HEK293 (cell line): Measurements from ENCODE around the gene SERTAD3.

Source experiments
- FEZF1 ChIP-seq: fragments of 450-650 bp; formaldehyde crosslinking; IDR thresholded peaks from 2 replicates; pipeline ENCODE4 v1.5.1; 2016; ENCODE audit warnings: missing biosample characterization, missing genetic modification characterization
- GLI4 ChIP-seq: fragments of 450-650 bp; formaldehyde crosslinking; IDR thresholded peaks from 2 replicates; pipeline ENCODE4 v1.5.1; 2016; ENCODE audit warnings: missing biosample characterization, missing genetic modification characterization
- KLF1 ChIP-seq: fragments of 450-650 bp; formaldehyde crosslinking; IDR thresholded peaks from 2 replicates; pipeline ENCODE4 v1.5.1; 2016; ENCODE audit warnings: missing biosample characterization, missing genetic modification characterization
- KLF8 ChIP-seq: fragments of 450-650 bp; formaldehyde crosslinking; IDR thresholded peaks from 2 replicates; pipeline ENCODE4 v1.5.1; 2016; ENCODE audit warnings: missing biosample characterization, missing genetic modification characterization
- MEIS1 ChIP-seq: sonication (generic); formaldehyde crosslinking; IDR thresholded peaks from 2 replicates; pipeline ENCODE4 v1.8.1; 2022; ENCODE audit warnings: missing genetic modification reagents, mild to moderate bottlenecking, borderline replicate concordance
- MZF1 ChIP-seq: fragments of 450-650 bp; formaldehyde crosslinking; IDR thresholded peaks from 2 replicates; pipeline ENCODE4 v1.5.1; 2017; ENCODE audit warnings: missing biosample characterization, missing genetic modification characterization, borderline replicate concordance
- SCRT1 ChIP-seq: fragments of 450-650 bp; formaldehyde crosslinking; IDR thresholded peaks from 2 replicates; pipeline ENCODE4 v1.5.1; 2016; ENCODE audit warnings: missing biosample characterization, missing genetic modification characterization, borderline replicate concordance
- SP2 ChIP-seq: fragments of 450-650 bp; formaldehyde crosslinking; IDR thresholded peaks from 2 replicates; pipeline ENCODE4 v1.5.1; 2016; ENCODE audit warnings: missing biosample characterization, missing genetic modification characterization
- YY1 ChIP-seq: fragments of 450-650 bp; formaldehyde crosslinking; IDR thresholded peaks from 2 replicates; pipeline ENCODE4 v1.5.1; 2018; ENCODE audit warnings: missing biosample characterization, missing genetic modification characterization
- ZFP37 ChIP-seq: fragments of 450-650 bp; formaldehyde crosslinking; IDR thresholded peaks from 2 replicates; pipeline ENCODE4 v1.5.1; 2016; ENCODE audit warnings: missing biosample characterization, missing genetic modification characterization
- ZNF132 ChIP-seq: fragments of 450-650 bp; formaldehyde crosslinking; IDR thresholded peaks from 2 replicates; pipeline ENCODE4 v1.5.1; 2017; ENCODE audit warnings: missing biosample characterization, missing genetic modification characterization, borderline replicate concordance
- ZNF133 ChIP-seq: fragments of 450-650 bp; formaldehyde crosslinking; IDR thresholded peaks from 2 replicates; pipeline ENCODE4 v1.5.1; 2016; ENCODE audit warnings: missing biosample characterization, missing genetic modification characterization
- ZNF19 ChIP-seq: fragments of 450-650 bp; formaldehyde crosslinking; IDR thresholded peaks from 2 replicates; pipeline ENCODE4; 2016; ENCODE audit warnings: missing biosample characterization, missing genetic modification characterization, low read depth
- ZNF324 ChIP-seq: fragments of 450-650 bp; formaldehyde crosslinking; IDR thresholded peaks from 2 replicates; pipeline ENCODE4 v1.5.1; 2016; ENCODE audit warnings: missing biosample characterization, missing genetic modification characterization
- ZNF366 ChIP-seq: fragments of 450-650 bp; formaldehyde crosslinking; conservative IDR thresholded peaks from 2 replicates; pipeline ENCODE4 v1.5.1; 2016; ENCODE audit warnings: missing biosample characterization, missing genetic modification characterization
- ZNF37A ChIP-seq: fragments of 450-650 bp; IDR thresholded peaks from 2 replicates; pipeline ENCODE4 v1.5.1; 2018; ENCODE audit warnings: missing biosample characterization, missing genetic modification characterization
- ZNF530 ChIP-seq: fragments of 450-650 bp; formaldehyde crosslinking; IDR thresholded peaks from 2 replicates; pipeline ENCODE4 v1.5.1; 2016; ENCODE audit warnings: low read depth, missing biosample characterization, missing genetic modification characterization
- ZNF571 ChIP-seq: fragments of 450-650 bp; formaldehyde crosslinking; IDR thresholded peaks from 2 replicates; pipeline ENCODE4 v1.5.0; 2017; ENCODE audit warnings: missing biosample characterization, missing genetic modification characterization
- ZNF610 ChIP-seq: fragments of 450-650 bp; formaldehyde crosslinking; IDR thresholded peaks from 2 replicates; pipeline ENCODE4 v1.5.1; 2016; ENCODE audit warnings: missing biosample characterization, missing genetic modification characterization, borderline replicate concordance
- ZNF626 ChIP-seq: fragments of 450-650 bp; sonication (Bioruptor Pico); formaldehyde crosslinking; IDR thresholded peaks from 2 replicates; pipeline ENCODE4 v1.5.1; 2018; ENCODE audit warnings: missing biosample characterization, missing genetic modification characterization, inconsistent platforms
- ZNF664 ChIP-seq: fragments of 450-650 bp; formaldehyde crosslinking; IDR thresholded peaks from 2 replicates; pipeline ENCODE4 v1.5.1; 2016; ENCODE audit warnings: missing biosample characterization, missing genetic modification characterization
- ZNF670 ChIP-seq: fragments of 450-650 bp; formaldehyde crosslinking; IDR thresholded peaks from 2 replicates; pipeline ENCODE4 v1.5.1; 2016; ENCODE audit warnings: missing biosample characterization, missing genetic modification characterization, low read depth
- ZNF76 ChIP-seq: fragments of 450-650 bp; formaldehyde crosslinking; IDR thresholded peaks from 2 replicates; pipeline ENCODE4; 2016; ENCODE audit warnings: low read depth, missing biosample characterization, missing genetic modification characterization, borderline replicate concordance
- ZNF785 ChIP-seq: fragments of 450-650 bp; formaldehyde crosslinking; IDR thresholded peaks from 2 replicates; pipeline ENCODE4 v1.5.1; 2016; ENCODE audit warnings: missing biosample characterization, missing genetic modification characterization
- ZNF792 ChIP-seq: fragments of 450-650 bp; formaldehyde crosslinking; IDR thresholded peaks from 2 replicates; pipeline ENCODE4 v1.5.1; 2016; ENCODE audit warnings: missing biosample characterization, missing genetic modification characterization
- TF ChIP-seq, protein P1 (sequence below): fragments of 450-650 bp; formaldehyde crosslinking; IDR thresholded peaks from 2 replicates; pipeline ENCODE4 v1.5.1; 2016; ENCODE audit warnings: missing biosample characterization, missing genetic modification characterization
- TF ChIP-seq, protein P2 (sequence below): fragments of 450-650 bp; formaldehyde crosslinking; IDR thresholded peaks from 2 replicates; pipeline ENCODE4 v1.5.1; 2016; ENCODE audit warnings: missing biosample characterization, missing genetic modification characterization, borderline replicate concordance
- TF ChIP-seq, protein P3 (sequence below): fragments of 450-650 bp; formaldehyde crosslinking; IDR thresholded peaks from 2 replicates; pipeline ENCODE4 v1.5.1; 2016; ENCODE audit warnings: missing biosample characterization, missing genetic modification characterization
- TF ChIP-seq, protein P4 (sequence below): fragments of 450-650 bp; formaldehyde crosslinking; IDR thresholded peaks from 2 replicates; pipeline ENCODE4 v1.5.1; 2016; ENCODE audit warnings: missing biosample characterization, missing genetic modification characterization
- TF ChIP-seq, protein P5 (sequence below): fragments of 450-650 bp; formaldehyde crosslinking; IDR thresholded peaks from 2 replicates; pipeline ENCODE4 v1.5.1; 2016; ENCODE audit warnings: missing biosample characterization, missing genetic modification characterization, low read depth

SERTAD3 gene

DNA sequence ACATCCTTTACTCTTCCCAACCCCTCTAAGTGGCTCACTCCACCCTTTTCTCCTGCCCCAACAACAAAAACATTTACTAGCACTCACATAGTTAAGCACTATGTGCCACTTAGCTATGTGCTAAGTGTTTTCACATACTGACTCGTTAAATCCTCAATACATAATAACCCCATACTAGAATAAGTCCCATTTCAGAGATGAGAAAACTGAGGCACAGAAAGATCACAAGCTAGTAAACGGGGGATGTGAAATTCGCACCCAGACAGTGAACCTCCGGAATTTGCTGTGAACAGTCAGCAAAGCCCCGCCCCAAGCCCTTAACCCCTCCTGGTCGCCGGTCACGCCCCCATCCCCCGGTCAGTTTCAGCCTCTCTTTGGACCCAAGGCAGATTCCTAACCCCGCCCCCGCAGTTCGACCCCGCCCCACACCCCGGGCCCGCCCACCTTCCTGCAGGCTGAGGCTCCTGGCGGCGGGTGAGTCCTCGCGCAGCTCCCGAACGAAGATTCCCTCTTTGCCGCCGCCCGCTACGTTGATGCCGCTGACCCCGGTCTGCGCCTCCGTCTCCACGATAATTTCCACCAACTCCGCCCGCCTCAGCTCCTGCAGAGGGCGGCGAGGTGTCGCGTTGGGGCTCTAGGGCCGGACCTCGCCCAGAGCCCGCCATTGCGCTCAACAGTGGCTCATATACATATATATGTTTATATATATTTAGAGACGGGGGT lies 40.7 kb downstream of the SERTAD3 start (continued):
- TF ChIP-seq ZNF785 (tag by site-specific recombination) (peak; percentile 41; the same call in 1 of the 2 replicates), MZF1 (tag by site-specific recombination) (peak; percentile 92), ZNF366 (peak; percentile 52), ZNF610 (tag by site-specific recombination) (0 out of 2 replicates have a peak, but pooled peaks have one; percentile 39), ZNF664 (peak; percentile 72), ZNF19 (no peak), YY1 (tag by site-specific recombination) (0 out of 2 replicates have a peak, but pooled peaks have one; percentile 67), ZFP37 (tag by site-specific recombination) (peak; percentile 27; the same call in 1 of the 2 replicates), ZNF792 (tag by site-specific recombination) (no peak), ZNF530 (tag by site-specific recombination) (no peak), KLF1 (peak; percentile 33; the same call in 1 of the 2 replicates), ZNF324 (peak; percentile 91; the same call in 1 of the 2 replicates), GLI4 (tag by site-specific recombination) (no peak), ZNF571 (tag by site-specific recombination) (no peak), SCRT1 (no peak), SP2 (tag by site-specific recombination) (peak; percentile 84), ZNF76 (tag by site-specific recombination) (no peak; the same call in 1 of the 2 replicates), ZNF670 (tag by site-specific recombination) (no peak), ZNF132 (tag by site-specific recombination) (no peak), ZNF37A (no peak; the same call in 1 of the 2 replicates), MEIS1 (no peak), ZNF626 (tag by site-specific recombination) (no peak), ZNF133 (tag by site-specific recombination) (0 out of 2 replicates have a peak, but pooled peaks have one; percentile 34), KLF8 (tag by site-specific recombination) (peak; percentile 72), FEZF1 (no peak)
- TF ChIP-seq, protein P1, sequence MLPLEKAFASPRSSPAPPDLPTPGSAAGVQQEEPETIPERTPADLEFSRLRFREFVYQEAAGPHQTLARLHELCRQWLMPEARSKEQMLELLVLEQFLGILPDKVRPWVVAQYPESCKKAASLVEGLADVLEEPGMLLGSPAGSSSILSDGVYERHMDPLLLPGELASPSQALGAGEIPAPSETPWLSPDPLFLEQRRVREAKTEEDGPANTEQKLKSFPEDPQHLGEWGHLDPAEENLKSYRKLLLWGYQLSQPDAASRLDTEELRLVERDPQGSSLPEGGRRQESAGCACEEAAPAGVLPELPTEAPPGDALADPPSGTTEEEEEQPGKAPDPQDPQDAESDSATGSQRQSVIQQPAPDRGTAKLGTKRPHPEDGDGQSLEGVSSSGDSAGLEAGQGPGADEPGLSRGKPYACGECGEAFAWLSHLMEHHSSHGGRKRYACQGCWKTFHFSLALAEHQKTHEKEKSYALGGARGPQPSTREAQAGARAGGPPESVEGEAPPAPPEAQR (tag by site-specific recombination) = peak; percentile 65; the same call in 1 of the 2 replicates
- TF ChIP-seq, protein P2, sequence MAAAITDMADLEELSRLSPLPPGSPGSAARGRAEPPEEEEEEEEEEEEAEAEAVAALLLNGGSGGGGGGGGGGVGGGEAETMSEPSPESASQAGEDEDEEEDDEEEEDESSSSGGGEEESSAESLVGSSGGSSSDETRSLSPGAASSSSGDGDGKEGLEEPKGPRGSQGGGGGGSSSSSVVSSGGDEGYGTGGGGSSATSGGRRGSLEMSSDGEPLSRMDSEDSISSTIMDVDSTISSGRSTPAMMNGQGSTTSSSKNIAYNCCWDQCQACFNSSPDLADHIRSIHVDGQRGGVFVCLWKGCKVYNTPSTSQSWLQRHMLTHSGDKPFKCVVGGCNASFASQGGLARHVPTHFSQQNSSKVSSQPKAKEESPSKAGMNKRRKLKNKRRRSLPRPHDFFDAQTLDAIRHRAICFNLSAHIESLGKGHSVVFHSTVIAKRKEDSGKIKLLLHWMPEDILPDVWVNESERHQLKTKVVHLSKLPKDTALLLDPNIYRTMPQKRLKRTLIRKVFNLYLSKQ (tag by site-specific recombination) = no peak
- TF ChIP-seq, protein P3, sequence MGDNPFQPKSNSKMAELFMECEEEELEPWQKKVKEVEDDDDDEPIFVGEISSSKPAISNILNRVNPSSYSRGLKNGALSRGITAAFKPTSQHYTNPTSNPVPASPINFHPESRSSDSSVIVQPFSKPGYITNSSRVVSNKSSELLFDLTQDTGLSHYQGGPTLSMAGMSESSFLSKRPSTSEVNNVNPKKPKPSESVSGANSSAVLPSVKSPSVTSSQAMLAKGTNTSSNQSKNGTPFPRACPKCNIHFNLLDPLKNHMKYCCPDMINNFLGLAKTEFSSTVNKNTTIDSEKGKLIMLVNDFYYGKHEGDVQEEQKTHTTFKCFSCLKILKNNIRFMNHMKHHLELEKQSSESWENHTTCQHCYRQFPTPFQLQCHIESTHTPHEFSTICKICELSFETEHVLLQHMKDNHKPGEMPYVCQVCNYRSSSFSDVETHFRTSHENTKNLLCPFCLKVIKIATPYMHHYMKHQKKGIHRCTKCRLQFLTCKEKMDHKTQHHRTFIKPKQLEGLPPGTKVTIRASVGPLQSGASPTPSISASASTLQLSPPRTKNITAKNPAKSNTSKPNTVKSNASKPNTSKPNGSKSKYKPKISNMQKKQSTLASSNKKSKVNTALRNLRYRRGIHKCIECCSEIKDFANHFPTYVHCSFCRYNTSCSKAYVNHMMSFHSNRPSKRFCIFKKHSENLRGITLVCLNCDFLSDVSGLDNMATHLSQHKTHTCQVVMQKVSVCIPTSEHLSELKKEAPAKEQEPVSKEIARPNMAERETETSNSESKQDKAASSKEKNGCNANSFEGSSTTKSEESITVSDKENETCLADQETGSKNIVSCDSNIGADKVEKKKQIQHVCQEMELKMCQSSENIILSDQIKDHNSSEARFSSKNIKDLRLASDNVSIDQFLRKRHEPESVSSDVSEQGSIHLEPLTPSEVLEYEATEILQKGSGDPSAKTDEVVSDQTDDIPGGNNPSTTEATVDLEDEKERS = peak; percentile 99
- TF ChIP-seq, protein P4, sequence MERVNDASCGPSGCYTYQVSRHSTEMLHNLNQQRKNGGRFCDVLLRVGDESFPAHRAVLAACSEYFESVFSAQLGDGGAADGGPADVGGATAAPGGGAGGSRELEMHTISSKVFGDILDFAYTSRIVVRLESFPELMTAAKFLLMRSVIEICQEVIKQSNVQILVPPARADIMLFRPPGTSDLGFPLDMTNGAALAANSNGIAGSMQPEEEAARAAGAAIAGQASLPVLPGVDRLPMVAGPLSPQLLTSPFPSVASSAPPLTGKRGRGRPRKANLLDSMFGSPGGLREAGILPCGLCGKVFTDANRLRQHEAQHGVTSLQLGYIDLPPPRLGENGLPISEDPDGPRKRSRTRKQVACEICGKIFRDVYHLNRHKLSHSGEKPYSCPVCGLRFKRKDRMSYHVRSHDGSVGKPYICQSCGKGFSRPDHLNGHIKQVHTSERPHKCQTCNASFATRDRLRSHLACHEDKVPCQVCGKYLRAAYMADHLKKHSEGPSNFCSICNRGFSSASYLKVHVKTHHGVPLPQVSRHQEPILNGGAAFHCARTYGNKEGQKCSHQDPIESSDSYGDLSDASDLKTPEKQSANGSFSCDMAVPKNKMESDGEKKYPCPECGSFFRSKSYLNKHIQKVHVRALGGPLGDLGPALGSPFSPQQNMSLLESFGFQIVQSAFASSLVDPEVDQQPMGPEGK (tag by site-specific recombination) = peak; percentile 57
- TF ChIP-seq, protein P5, sequence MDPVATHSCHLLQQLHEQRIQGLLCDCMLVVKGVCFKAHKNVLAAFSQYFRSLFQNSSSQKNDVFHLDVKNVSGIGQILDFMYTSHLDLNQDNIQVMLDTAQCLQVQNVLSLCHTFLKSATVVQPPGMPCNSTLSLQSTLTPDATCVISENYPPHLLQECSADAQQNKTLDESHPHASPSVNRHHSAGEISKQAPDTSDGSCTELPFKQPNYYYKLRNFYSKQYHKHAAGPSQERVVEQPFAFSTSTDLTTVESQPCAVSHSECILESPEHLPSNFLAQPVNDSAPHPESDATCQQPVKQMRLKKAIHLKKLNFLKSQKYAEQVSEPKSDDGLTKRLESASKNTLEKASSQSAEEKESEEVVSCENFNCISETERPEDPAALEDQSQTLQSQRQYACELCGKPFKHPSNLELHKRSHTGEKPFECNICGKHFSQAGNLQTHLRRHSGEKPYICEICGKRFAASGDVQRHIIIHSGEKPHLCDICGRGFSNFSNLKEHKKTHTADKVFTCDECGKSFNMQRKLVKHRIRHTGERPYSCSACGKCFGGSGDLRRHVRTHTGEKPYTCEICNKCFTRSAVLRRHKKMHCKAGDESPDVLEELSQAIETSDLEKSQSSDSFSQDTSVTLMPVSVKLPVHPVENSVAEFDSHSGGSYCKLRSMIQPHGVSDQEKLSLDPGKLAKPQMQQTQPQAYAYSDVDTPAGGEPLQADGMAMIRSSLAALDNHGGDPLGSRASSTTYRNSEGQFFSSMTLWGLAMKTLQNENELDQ (tag by site-specific recombination) = 0 out of 2 replicates have a peak, but pooled peaks have one; percentile 38
